ENCODE data around the gene FANCE. TPM values are rescaled to one million over a fixed set of nuclear protein-coding genes. Genes with fewer than 3 reads are reported as not detected.
A peak's percentile ranks its signal among the peaks of the same experiment; 100 is the strongest.

FANCE gene
- total and polyA plus RNA-seq, 9 of the 15 experiments (the other 6 are each of a cell fraction or from before 2014, with no cell fraction given): 5.7 to 30.2 (median 17.0) TPM

- no peak overlapping the region for H3K27ac ChIP-seq (ENCODE audit: extremely low read depth, low read depth, low read length)
- peaks cover 38% of the 10 kb centered on the region for H3K79me2 ChIP-seq (ENCODE audit: control insufficient read depth, insufficient read depth, low read length)
- ATAC-seq: no peak
- no peak for DNase-seq (ENCODE audit: extremely low read depth in 1 of 4, low spot score in 3 of 4)
- H3K9me3 ChIP-seq (replicated peaks; ENCODE audit: control insufficient read depth, insufficient read depth, low read depth, low read length): no peaks in the 10 kb centered on the region
- no peak overlapping the region for H3K4me3 ChIP-seq
- H3K9me1 ChIP-seq (ENCODE audit: control insufficient read depth, insufficient read depth, low read length): peaks cover 3% of the 10 kb centered on the region
- FAIRE-seq: no peak
- H2AFZ ChIP-seq (ENCODE audit: low read depth, low read length): no peak overlapping the region
- H4K20me1 ChIP-seq (replicated peaks; ENCODE audit: control insufficient read depth, insufficient read depth, low read length): peaks cover 24% of the 10 kb centered on the region; the same call in 1 of the 2 replicates
- peaks cover 50 to 72% of the 10 kb centered on the region in 2 experiments for H3K4me1 ChIP-seq (replicated peaks in 1 of 2; ENCODE audit: control insufficient read depth in 2 of 2, insufficient read depth in 2 of 2, low read length in 2 of 2)
- H3K9ac ChIP-seq (ENCODE audit: insufficient read depth in 1 of 2, low read depth in 2 of 2, low read length in 2 of 2): no peak overlapping the region
- no TSS peak for BruUV-seq (replicated peaks)
- H3K4me2 ChIP-seq (ENCODE audit: insufficient read depth, low read length): no peak overlapping the region
- 69% methylated on average over 7 of the region's 7 CpGs for WGBS (ENCODE audit: insufficient coverage, low coverage, missing lambda C conversion rate)
- TF ChIP-seq USF2 (CRISPR knock-in tag; IDR thresholded peaks at IDR 0.05): no peak
- TF ChIP-seq CEBPB (tag; IDR thresholded peaks at IDR 0.05): peak; percentile 20; the same call in 1 of the 2 replicates
- CTCF ChIA-PET (ENCODE audit: low intra/inter-chr PET ratio): no interaction called here
- in situ Hi-C loops (cut with MboI) (no loop called here), intact Hi-C loops (cut with micrococcal nuclease) (no loop called here)
- H3K27me3 ChIP-seq (ENCODE audit: control insufficient read depth in 2 of 2, insufficient read depth in 2 of 2, low read length in 2 of 2): no peaks in the 10 kb centered on the region
- POLR2A ChIA-PET: interaction anchor here (5.6 kb wide), 1 partner anchor 20 kb away, joined by 52 read pairs; no protein-coding TSS in a partner anchor
- no peaks in the 10 kb centered on the region for H3K36me3 ChIP-seq (ENCODE audit: control insufficient read depth, insufficient read depth, low read length)
Measured at GRCh38 chr6:35492974-35493284, 40.8 kb downstream of the FANCE start.

GRCh38 chr6:35493307-35493983 is 41.3 kb downstream of the FANCE start:
- FAIRE-seq: no peak
- no TSS peak for BruUV-seq (replicated peaks)
- TF ChIP-seq CHD1 (IDR thresholded peaks at IDR 0.05; ENCODE audit: low read length) (no peak), FOXA3 (CRISPR knock-in tag; conservative IDR thresholded peaks at IDR 0.05 in 1 of 2, IDR thresholded peaks at IDR 0.05 in 1 of 2) (no peak), HDAC1 (IDR thresholded peaks at IDR 0.05) (no peak), RBFOX2 (IDR thresholded peaks at IDR 0.05; ENCODE audit: low read depth, low read length) (0 out of 2 replicates have a peak, but pooled peaks have one; percentile 22), CUX1 (CRISPR knock-in tag; IDR thresholded peaks at IDR 0.05) (no peak), ZNF3 (CRISPR knock-in tag; IDR thresholded peaks at IDR 0.05) (no peak), NCOR1 (IDR thresholded peaks at IDR 0.05) (no peak)

More at GRCh38 chr6:35493307-35493983, 41.3 kb downstream of the FANCE start:
- Histone ChIP-seq H3K36me3 (ENCODE audit: control insufficient read depth, insufficient read depth, low read length) (no peaks in the 10 kb centered on the region), H4K20me1 (replicated peaks; ENCODE audit: control insufficient read depth, insufficient read depth, low read length) (peaks cover 24% of the 10 kb centered on the region; the same call in 1 of the 2 replicates), H3K9ac (ENCODE audit: insufficient read depth in 1 of 2, low read depth in 2 of 2, low read length in 2 of 2) (peak overlapping the region in 1 of 2 experiments; percentile 72; a peak in 2 of 4 replicates), H3K4me2 (ENCODE audit: insufficient read depth, low read length) (no peak overlapping the region), H3K79me2 (ENCODE audit: control insufficient read depth, insufficient read depth, low read length) (peaks cover 43% of the 10 kb centered on the region), H3K4me1 (replicated peaks in 1 of 2; ENCODE audit: control insufficient read depth in 2 of 2, insufficient read depth in 2 of 2, low read length in 2 of 2) (peaks cover 50 to 72% of the 10 kb centered on the region in 2 experiments), H3K9me3 (replicated peaks; ENCODE audit: control insufficient read depth, insufficient read depth, low read depth, low read length) (no peaks in the 10 kb centered on the region), H3K4me3 (no peak overlapping the region), H3K27ac (ENCODE audit: extremely low read depth, low read depth, low read length) (no peak overlapping the region), H3K9me1 (ENCODE audit: control insufficient read depth, insufficient read depth, low read length) (peaks cover 3% of the 10 kb centered on the region), H2AFZ (ENCODE audit: low read depth, low read length) (no peak overlapping the region), H3K27me3 (ENCODE audit: control insufficient read depth in 2 of 2, insufficient read depth in 2 of 2, low read length in 2 of 2) (no peaks in the 10 kb centered on the region)
- CTCF ChIA-PET (ENCODE audit: low intra/inter-chr PET ratio): no interaction called here
- ATAC-seq: no peak
- intact Hi-C loops (cut with micrococcal nuclease) (no loop called here), in situ Hi-C loops (cut with MboI) (no loop called here)
- POLR2A ChIA-PET: interaction anchor here (5.6 kb wide), 1 partner anchor 21 kb away, joined by 52 read pairs; no protein-coding TSS in a partner anchor
- 84% methylated on average over 28 of the region's 28 CpGs for WGBS (ENCODE audit: insufficient coverage, low coverage, missing lambda C conversion rate)
- no peak for DNase-seq (ENCODE audit: extremely low read depth in 1 of 4, low spot score in 3 of 4)
